ENCODE measurements around the gene TMEM185B. TPM values are rescaled to one million over a fixed set of nuclear protein-coding genes. Genes with fewer than 3 reads are reported as not detected.

Gene TMEM185B
- total and polyA plus RNA-seq, 4 donors: 1.8 to 8.5 (median 6.8) TPM

- Histone ChIP-seq H3K9ac (ENCODE audit: low read depth in 1 of 2, low read length in 2 of 2) (no peak overlapping the region), H3K4me1 (ENCODE audit: control insufficient read depth in 4 of 4, insufficient read depth in 4 of 4, low read length in 3 of 4) (no peaks in the 10 kb centered on the region), H3K27ac (ENCODE audit: low read depth in 1 of 2, low read length in 2 of 2) (no peak overlapping the region), H3K4me3 (ENCODE audit: low read depth in 1 of 3, low read length in 3 of 3) (no peak overlapping the region), H3K9me3 (ENCODE audit: control insufficient read depth in 4 of 4, low read length in 3 of 4) (no peaks in the 10 kb centered on the region), H3K36me3 (ENCODE audit: control insufficient read depth in 4 of 4, insufficient read depth in 3 of 4, low read depth in 1 of 4, low read length in 3 of 4) (no peaks in the 10 kb centered on the region), H3K27me3 (ENCODE audit: control insufficient read depth in 4 of 4, insufficient read depth in 4 of 4, low read length in 3 of 4) (no peaks in the 10 kb centered on the region)
- DNase-seq (ENCODE audit: low spot score): no peak
- whole genome bisulfite sequencing: 94% methylated on average over 10 of the region's 10 CpGs
- TF ChIP-seq JUND (IDR thresholded peaks at IDR 0.05) (no peak), EGR1 (IDR thresholded peaks at IDR 0.05; ENCODE audit: low read depth in 2 of 2) (no peak), REST (IDR thresholded peaks at IDR 0.05) (no peak), HNF4G (IDR thresholded peaks at IDR 0.05) (no peak), NR2F2 (IDR thresholded peaks at IDR 0.05) (no peak), RXRA (IDR thresholded peaks at IDR 0.05) (no peak), MAX (IDR thresholded peaks at IDR 0.05) (no peak), GABPA (IDR thresholded peaks at IDR 0.05 in 1 of 2, conservative IDR thresholded peaks at IDR 0.05 in 1 of 2) (no peak)
Observed at GRCh38 chr2:120208381-120209353, 14.5 kb downstream of the TMEM185B start.

- H3K27me3 ChIP-seq (ENCODE audit: control insufficient read depth in 4 of 4, insufficient read depth in 4 of 4, low read length in 3 of 4): no peaks in the 10 kb centered on the region
- H3K4me1 ChIP-seq (ENCODE audit: control insufficient read depth in 4 of 4, insufficient read depth in 4 of 4, low read length in 3 of 4): peaks cover 0 to 3% (median 0%) of the 10 kb centered on the region in 4 donors
- DNase-seq (ENCODE audit: low spot score): no peak
- H3K4me3 ChIP-seq (ENCODE audit: low read depth in 1 of 3, low read length in 3 of 3): no peak overlapping the region
- H3K9me3 ChIP-seq (ENCODE audit: control insufficient read depth in 4 of 4, low read length in 3 of 4): no peaks in the 10 kb centered on the region
- 83% methylated on average over 8 of the region's 8 CpGs for WGBS
- H3K27ac ChIP-seq (ENCODE audit: low read depth in 1 of 2, low read length in 2 of 2): no peak overlapping the region
- no peak for TF ChIP-seq FOXA2 (IDR thresholded peaks at IDR 0.05)
- no peak for TF ChIP-seq YY1 (IDR thresholded peaks at IDR 0.05)
- TF ChIP-seq ATF3 (IDR thresholded peaks at IDR 0.05): no peak
- no peak for TF ChIP-seq TAF1 (conservative IDR thresholded peaks at IDR 0.05)
- no peak for TF ChIP-seq MAX (IDR thresholded peaks at IDR 0.05)
- no peak for TF ChIP-seq SP1 (IDR thresholded peaks at IDR 0.05)
- TF ChIP-seq RAD21 (IDR thresholded peaks at IDR 0.05): peak; percentile 5 to 48
- no peak for TF ChIP-seq ZBTB33 (IDR thresholded peaks at IDR 0.05)
- TF ChIP-seq CTCF (IDR thresholded peaks at IDR 0.05; ENCODE audit: low read depth, low read length, missing input control): peak; percentile 14
- no peak for TF ChIP-seq GABPA (IDR thresholded peaks at IDR 0.05 in 1 of 2, conservative IDR thresholded peaks at IDR 0.05 in 1 of 2)
- no peaks in the 10 kb centered on the region for H3K36me3 ChIP-seq (ENCODE audit: control insufficient read depth in 4 of 4, insufficient read depth in 3 of 4, low read depth in 1 of 4, low read length in 3 of 4)
- no peak overlapping the region for H3K9ac ChIP-seq (ENCODE audit: low read depth in 1 of 2, low read length in 2 of 2)
Observed at GRCh38 chr2:120206022-120206581, 17.1 kb downstream of the TMEM185B start.

All from liver (tissue), 9 donors.